Cerebellar cortex (tissue), 1 donor: ENCODE data around the gene WWOX.

Experiments
- DNase-seq: peaks from one replicate; pipeline ENCODE4 v3.0.0-alpha.2; 2015; ENCODE audit warnings: low spot score

The WWOX gene

DNA sequence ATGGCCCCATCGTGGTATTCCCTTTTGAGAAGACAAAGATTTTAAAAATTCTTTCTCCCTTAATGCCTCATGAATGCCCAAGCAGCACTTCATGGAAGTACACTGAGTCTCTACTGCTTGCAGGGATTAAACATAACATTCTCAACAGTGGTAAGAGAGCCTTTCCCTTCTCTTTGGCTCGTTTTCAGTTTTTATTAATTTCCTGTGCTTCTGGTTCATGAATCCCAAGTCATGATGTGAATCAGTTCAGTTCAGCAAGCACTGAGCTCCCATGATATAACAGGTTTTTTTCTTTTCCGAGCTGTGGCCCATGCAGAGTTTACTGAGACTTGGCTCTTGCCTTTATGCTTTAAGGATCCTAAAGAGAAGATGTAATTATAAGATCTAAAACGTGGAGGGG is 175.3 kb downstream of the WWOX start:
- peak; percentile 74 for DNase-seq

- peak; percentile 31 for DNase-seq
Observed at GRCh38 chr16:78275420-78275819, 176.0 kb downstream of the WWOX start.

GRCh38 chr16:78277321-78278055 is 178.0 kb downstream of the WWOX start:
- DNase-seq: peak; percentile 96

- peak; percentile 66 for DNase-seq
Observed at GRCh38 chr16:78278056-78278450, 178.6 kb downstream of the WWOX start.

DNA sequence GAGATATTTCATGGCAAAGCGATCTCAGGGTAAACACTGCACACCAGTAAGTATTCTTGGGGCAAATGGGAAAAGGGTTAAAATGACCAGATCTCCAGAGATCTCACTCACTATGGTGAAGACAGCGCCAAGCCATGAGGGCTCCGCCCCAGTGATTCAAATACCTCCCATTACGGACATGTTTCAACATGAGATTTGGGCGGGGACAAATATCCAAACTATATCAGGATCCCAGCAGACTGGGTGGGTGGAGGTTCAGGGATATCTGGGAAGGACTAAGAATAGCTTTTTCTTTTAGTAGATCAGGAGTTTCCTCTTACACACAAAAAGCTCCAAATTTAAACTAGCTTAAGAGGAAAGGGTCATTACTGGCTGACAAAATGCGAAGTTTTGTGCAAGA is 181.7 kb downstream of the WWOX start:
- no peak for DNase-seq

- DNase-seq: no peak
Observed at GRCh38 chr16:78283548-78284251, 184.2 kb downstream of the WWOX start.

DNA sequence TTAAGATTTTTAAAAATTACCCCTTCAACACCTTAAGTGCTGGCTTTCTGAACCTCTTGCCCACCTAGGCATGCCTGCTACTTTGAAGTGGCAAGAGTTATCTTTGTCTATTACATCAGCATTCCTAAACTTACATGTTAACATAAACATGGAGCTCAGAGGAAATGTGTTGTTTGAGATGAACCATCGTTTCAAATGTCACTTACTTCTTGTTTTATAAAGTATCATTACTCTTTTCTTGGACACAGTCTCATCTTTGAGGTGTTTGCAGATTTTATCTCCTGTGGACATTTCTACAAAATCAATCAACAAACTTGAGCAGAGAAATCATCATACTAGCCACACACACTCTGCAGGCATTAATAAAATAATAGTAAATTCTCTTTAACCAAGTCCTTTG is 184.9 kb downstream of the WWOX start:
- DNase-seq: no peak

- no peak for DNase-seq
Observed at GRCh38 chr16:78284957-78285434, 185.5 kb downstream of the WWOX start.

DNA sequence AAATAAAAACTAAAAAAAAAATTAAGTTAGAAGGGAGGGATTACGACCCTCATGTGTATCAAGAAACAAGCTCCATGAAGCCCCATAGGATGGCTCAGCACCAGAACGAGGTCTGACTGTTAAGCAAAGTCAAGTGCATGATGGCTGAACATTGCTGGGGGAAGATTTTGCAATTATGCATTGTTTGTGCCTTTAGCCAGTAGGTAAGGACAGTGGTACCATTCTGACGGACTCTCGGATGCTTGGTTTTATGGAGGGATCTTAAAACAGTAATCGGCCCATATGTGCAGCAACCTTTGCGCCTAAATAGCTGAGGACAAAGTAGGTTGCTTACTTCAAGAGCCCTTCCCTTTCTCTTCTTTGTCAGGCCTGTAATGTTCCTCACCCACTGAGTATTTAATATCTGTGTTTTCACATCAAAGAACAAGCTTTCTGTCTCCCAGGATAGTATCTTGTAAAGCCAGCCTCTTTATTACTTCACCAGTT is 186.0 kb downstream of the WWOX start:
- DNase-seq: no peak

GRCh38 chr16:78286065-78286464 is 186.6 kb downstream of the WWOX start:
- peak; percentile 89 for DNase-seq

GRCh38 chr16:78288888-78289287 is 189.4 kb downstream of the WWOX start:
- peak; percentile 27 for DNase-seq

- no peak for DNase-seq
Observed at GRCh38 chr16:78289373-78289772, 189.9 kb downstream of the WWOX start.

- no peak for DNase-seq
Observed at GRCh38 chr16:78289844-78290277, 190.4 kb downstream of the WWOX start.

DNA sequence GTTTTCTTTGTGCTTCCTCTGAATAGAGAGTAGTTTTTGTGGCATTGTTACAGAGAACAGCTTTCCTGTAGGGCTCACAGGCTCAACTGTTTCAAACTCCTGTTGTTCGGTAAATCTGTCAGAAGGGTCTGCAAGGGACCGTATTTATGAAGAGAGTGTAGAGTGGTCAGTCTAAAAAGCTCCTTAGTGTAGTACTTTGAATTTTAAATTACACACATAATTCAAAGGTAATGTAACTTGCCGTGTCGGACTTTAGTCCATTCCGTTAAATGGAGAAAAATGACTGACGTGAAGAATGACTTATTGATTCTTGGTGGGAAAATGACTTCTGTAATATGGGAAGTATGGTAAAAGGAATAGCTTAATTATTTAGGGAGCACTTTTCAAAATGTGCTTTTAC is 190.9 kb downstream of the WWOX start:
- DNase-seq: no peak

- no peak for DNase-seq
Observed at GRCh38 chr16:78290872-78291591, 191.6 kb downstream of the WWOX start.

DNA sequence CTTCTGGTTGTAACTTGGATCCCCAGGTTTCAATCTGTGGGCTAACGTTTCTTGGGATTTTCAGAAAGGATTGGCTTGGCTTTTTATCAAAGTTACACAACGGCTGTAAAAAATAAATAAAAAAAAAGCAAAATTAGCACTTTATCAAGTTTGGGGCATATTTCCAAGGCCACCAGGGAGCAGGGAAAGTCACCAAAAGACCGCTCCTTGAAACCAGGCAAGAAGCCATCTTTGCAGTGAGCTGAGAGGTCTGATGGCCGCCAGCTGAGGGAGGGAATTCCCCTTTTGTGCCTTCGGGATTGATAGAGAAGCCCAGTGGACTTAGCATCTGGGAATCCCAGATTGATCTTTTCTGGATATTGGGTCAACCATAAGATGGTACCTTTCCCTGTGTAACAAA is 192.2 kb downstream of the WWOX start:
- no peak for DNase-seq

DNA sequence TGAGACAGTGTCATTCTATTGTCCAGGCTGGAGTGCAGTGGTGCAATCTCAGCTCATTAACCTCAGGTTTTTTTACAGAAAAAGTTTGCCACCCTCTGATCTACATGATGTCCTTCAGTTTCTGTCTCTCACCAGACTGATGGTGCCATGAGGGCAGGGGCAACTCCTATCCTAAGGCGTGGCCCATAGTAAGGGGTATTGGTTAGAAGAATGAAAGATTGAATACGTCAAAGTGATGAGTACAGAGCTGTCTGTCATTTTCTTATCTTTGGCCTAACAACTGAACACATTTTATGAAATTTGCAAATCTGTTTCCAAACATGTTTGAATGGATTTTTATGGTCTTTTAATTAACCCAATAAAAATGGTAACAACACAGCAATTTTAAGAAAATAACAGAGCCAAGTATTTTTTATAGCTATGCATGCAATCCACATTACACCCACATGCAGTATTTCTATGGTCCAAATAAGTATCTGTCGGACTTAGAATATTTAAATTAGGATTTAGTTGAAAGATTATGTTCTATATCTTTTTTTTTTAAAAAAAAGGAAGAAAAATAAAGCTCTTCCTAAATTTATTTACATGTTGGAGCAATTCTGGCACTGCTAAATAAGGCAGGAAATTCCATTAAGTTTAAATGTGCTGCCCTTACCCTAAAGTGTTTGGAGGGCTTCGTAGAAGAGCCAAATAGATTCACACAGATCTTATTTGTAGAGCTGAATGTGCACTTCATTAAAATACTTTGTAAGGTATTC is 192.8 kb downstream of the WWOX start:
- DNase-seq: no peak

DNA sequence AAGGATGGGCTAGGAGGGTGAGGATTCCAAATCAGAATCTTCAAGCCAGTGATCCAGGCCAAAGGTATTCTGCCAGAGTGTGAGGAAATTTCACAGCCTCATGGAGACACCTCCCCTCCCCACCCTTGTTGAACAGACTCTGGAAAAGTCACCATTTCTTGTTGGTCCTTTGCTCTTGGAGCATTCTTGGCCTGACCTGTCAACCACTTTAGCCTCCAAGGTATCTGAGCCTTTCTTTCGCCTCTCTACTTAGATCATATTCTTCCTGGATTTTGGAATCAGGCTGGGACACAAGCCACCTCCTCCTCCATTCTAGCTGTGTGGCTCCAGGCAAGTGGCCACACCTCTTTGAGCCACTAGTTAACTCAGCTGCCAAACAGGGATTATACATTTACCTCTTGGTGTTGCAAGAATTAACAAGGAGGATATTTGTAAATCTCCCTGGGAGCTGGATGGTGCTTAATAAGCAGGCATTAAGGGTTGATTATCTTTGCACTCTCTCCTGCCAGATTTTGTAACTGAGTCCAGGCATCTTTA is 193.5 kb downstream of the WWOX start:
- DNase-seq: no peak

DNA sequence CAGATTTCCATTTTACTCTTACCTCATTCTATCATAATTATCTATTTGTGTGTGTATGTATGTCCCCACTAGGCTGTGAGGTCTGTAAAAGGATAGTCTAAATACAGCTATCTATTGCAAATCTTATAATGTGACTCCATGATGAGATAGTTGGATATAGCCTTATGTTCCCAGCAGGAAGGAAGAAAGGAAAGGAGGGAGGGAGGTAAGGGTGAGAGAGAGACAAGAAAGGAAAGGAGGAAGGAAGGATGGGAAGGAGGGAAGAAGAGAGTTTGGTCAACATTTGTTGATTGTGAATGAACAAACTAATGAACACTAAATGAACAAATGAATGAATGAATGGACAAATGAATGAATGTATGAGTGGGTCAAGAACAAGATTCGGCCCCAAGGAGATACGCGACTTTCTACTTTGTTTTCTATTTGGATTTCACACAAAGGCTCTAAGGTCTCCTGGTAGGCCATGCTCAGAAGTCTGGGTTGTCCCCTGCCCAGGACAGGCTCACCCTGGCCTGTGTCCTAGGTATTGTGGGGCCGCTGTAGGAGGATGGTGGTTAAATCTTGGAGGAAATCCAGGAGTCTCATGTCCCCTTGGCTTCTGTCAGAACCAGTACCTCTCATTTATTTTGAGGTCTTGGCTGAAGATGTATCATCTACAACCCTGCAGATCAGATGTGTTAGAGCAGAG is 195.2 kb downstream of the WWOX start:
- no peak for DNase-seq

- DNase-seq: no peak
Observed at GRCh38 chr16:78297066-78297666, 197.7 kb downstream of the WWOX start.

GRCh38 chr16:78298986-78299385 is 199.5 kb downstream of the WWOX start:
- DNase-seq: no peak
